K562 (cell line): ENCODE data around the gene RRAS. TPM values are rescaled to one million over a fixed set of nuclear protein-coding genes. Genes with fewer than 3 reads are reported as not detected.
A peak's percentile ranks its signal among the peaks of the same experiment; 100 is the strongest.

Experiments used
- ATF1 ChIP-seq, 2 experiments: fragments of 450-650 bp in 1 of 2; IDR thresholded peaks; 2 replicates each; pipeline ENCODE4 v1.6.1; 2016; ENCODE audit warnings: missing compliant biosample characterization in 1 of 2, missing genetic modification characterization in 1 of 2
- C11orf30 ChIP-seq: fragments of 450-650 bp; IDR thresholded peaks from 2 replicates; pipeline ENCODE4 v1.6.1; 2016; ENCODE audit warnings: low read depth, mild to moderate bottlenecking
- CCAR2 ChIP-seq: fragments of 200-400 bp; formaldehyde crosslinking; IDR thresholded peaks from 2 replicates; pipeline ENCODE4 v1.6.1; 2017; ENCODE audit warnings: mild to moderate bottlenecking, low read depth, low read length
- ESRRA ChIP-seq: fragments of 450-650 bp; IDR thresholded peaks from 2 replicates; pipeline ENCODE4 v1.6.1; 2014; ENCODE audit warnings: low read depth, mild to moderate bottlenecking, moderate library complexity, borderline replicate concordance
- ESRRB ChIP-seq: fragments of 250-450 bp; sonication (Bioruptor Pico); IDR thresholded peaks from 2 replicates; pipeline ENCODE4 v1.5.0; 2020; ENCODE audit warnings: mild to moderate bottlenecking, moderate library complexity, borderline replicate concordance
- ETV5 ChIP-seq: sonication (generic); formaldehyde crosslinking; IDR thresholded peaks from 2 replicates; pipeline ENCODE4 v1.4.0; 2020; ENCODE audit warnings: low read depth, mild to moderate bottlenecking, missing genetic modification reagents
- KLF13 ChIP-seq: fragments of 450-650 bp; IDR thresholded peaks from 2 replicates; pipeline ENCODE4 v1.6.1; 2016; ENCODE audit warnings: missing genetic modification characterization, low read depth, mild to moderate bottlenecking, missing compliant biosample characterization, moderate library complexity, borderline replicate concordance
- MECOM ChIP-seq: fragments of 250-450 bp; sonication (Bioruptor Pico); IDR thresholded peaks from 2 replicates; pipeline ENCODE4 v1.8.0; 2022; ENCODE audit warnings: inconsistent platforms
- MXI1 ChIP-seq: IDR thresholded peaks from 2 replicates; pipeline ENCODE4 v1.6.1; 2011; ENCODE audit warnings: low read depth, mild to moderate bottlenecking, improper control_type of control experiment, low read length
- NELFE ChIP-seq: IDR thresholded peaks from 2 replicates; pipeline ENCODE4 v1.6.1; 2011; ENCODE audit warnings: mild to moderate bottlenecking; ENCODE audit not compliant: insufficient read depth, insufficient read length
- NFRKB ChIP-seq: fragments of 450-650 bp; IDR thresholded peaks from 2 replicates; pipeline ENCODE4 v1.6.1; 2016; ENCODE audit warnings: low read depth
- PTRF ChIP-seq: fragments of 450-650 bp; IDR thresholded peaks from 2 replicates; pipeline ENCODE4 v1.6.1; 2016; ENCODE audit warnings: mild to moderate bottlenecking, missing genetic modification characterization, missing compliant biosample characterization
- RBM14 ChIP-seq: fragments of 200-400 bp; formaldehyde crosslinking; IDR thresholded peaks from 2 replicates; pipeline ENCODE4 v1.6.1; 2018; ENCODE audit warnings: low read depth, mild to moderate bottlenecking, low read length, moderate library complexity, borderline replicate concordance; ENCODE audit not compliant: insufficient read depth
- SOX6 ChIP-seq: fragments of 450-650 bp; IDR thresholded peaks from 2 replicates; pipeline ENCODE4 v1.6.1; 2014; ENCODE audit warnings: mild to moderate bottlenecking
- ZNF274 ChIP-seq: IDR thresholded peaks from 2 replicates; pipeline ENCODE4 v1.6.1; 2011; ENCODE audit warnings: low read depth, mild to moderate bottlenecking, low read length, moderate library complexity, borderline replicate concordance
- ZNF384 ChIP-seq: IDR thresholded peaks from 2 replicates; pipeline ENCODE4 v1.6.1; 2012; ENCODE audit warnings: low read depth, low read length, improper control_type of control experiment
- polyA plus RNA-seq, 8 experiments: library from polyadenylated mRNA; depleted of rRNA in 4 of 8; stranded (reverse) in 5 of 8; unstranded in 3 of 8; fragments of >200 nt; fragmentation: Nextera tagmentation in 2 of 8; fragmentation: Illumina TruSeq in 1 of 8; extraction: Ambion mirVana in 2 of 8; extraction: Trizol in 1 of 8; gene quantifications; 2 replicates each; pipeline versions ENCODE4 v1.2.1 to v1.2.3, GENCODE V29; 2011 to 2014; ENCODE audit warnings: inconsistent platforms in 1 of 8, missing spikeins in 1 of 8
- total RNA-seq, 7 experiments: library from RNA; depleted of rRNA in 6 of 7; stranded (reverse); fragments of >200 nt in 6 of 7; fragmentation: Illumina TruSeq in 2 of 7; extraction: Trizol in 2 of 7; gene quantifications; 2 replicates each; pipeline versions ENCODE4 v1.2.1 to v1.2.3, GENCODE V29; 2011 to 2021; ENCODE audit warnings: low replicate concordance in 1 of 7
- TF ChIP-seq, protein P1 (sequence below), 3 experiments: fragments of 200-800 bp in 1 of 3; sonication (Bioruptor generic) in 1 of 3; sonication (generic) in 1 of 3; formaldehyde crosslinking in 1 of 3; IDR thresholded peaks; 2 replicates each; pipeline versions ENCODE4 v1.6.1 to v1.8.0; 2016 to 2022; ENCODE audit warnings: mild to moderate bottlenecking in 2 of 3, missing compliant biosample characterization in 2 of 3, missing genetic modification characterization in 2 of 3, missing genetic modification reagents in 1 of 3
- TF ChIP-seq, protein P2 (sequence below): fragments of 200-800 bp; sonication (Bioruptor generic); IDR thresholded peaks from 2 replicates; pipeline ENCODE4 v1.6.1; 2017; ENCODE audit warnings: missing genetic modification characterization, missing compliant biosample characterization
- TF ChIP-seq, protein P3 (sequence below): fragments of 450-650 bp; IDR thresholded peaks from 2 replicates; pipeline ENCODE4 v1.6.1; 2016
- TF ChIP-seq, protein P4 (sequence below): sonication (generic); formaldehyde crosslinking; IDR thresholded peaks from 2 replicates; pipeline ENCODE4 v1.8.0; 2022; ENCODE audit warnings: mild to moderate bottlenecking, missing genetic modification reagents

Gene RRAS
- total and polyA plus RNA-seq, 9 of the 15 experiments (the other 6 are each of a cell fraction or from before 2014, with no cell fraction given) = 0.70 to 17.3 (median 8.2) TPM

DNA sequence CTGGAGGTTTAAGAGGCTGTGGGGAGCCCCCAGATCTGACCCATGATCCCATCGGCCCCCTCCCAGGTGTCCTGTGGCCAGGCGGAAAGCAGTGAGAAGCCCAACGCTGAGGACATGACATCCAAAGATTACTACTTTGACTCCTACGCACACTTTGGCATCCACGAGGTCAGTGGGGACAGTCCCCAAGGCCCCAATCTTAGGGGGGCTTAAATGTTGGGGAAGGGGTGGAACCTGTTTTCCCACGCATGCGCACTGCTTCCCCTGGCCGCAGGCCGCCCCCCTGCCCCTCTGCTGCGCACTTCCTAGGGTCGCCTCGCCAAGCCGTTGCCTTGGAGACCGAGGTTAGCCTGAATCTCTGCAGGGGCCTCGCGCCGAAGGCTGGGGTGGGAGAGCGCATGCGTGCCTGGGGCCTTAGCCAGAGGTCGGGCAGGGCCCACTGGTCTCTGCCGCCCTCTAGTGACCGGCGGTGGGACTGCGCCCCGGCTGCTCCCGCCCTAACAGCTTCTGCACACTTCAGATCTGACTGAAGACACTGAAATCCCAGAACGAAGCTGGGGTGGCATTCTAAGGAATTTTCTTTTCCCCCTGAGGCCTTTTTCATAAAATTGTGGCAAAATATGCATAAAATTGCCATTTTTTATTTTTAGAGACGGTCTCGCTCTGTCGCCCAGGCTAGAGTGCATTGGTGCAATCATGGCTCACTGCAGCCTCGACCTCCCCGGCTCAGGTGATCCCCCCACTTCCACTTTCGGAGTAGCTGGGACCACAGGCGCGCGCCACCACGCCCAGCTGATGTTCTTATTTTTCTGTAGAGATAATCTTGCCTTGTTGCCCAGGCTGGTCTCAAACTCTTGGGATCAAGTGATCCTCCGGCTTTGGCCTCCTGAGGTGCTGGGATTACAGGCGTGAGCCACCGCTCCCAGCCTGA, 40.7 kb upstream of the RRAS start (continued):
- TF ChIP-seq NELFE (no peak), ZNF274 (no peak), KLF13 (tag) (no peak), SOX6 (no peak), ESRRA (peak; percentile 37; the same call in 1 of the 2 replicates), RBM14 (no peak), NFRKB (no peak), MECOM (CRISPR knock-in tag) (no peak), ZNF384 (no peak), ESRRB (CRISPR knock-in tag) (no peak), C11orf30 (no peak), MXI1 (no peak), CCAR2 (no peak), ATF1 (CRISPR knock-in tag; IDR thresholded peaks at IDR 0.05) (no peak), ATF1 (tag; IDR thresholded peaks at IDR 0.05) (0 out of 2 replicates have a peak, but pooled peaks have one; percentile 21), PTRF (no peak), ETV5 (CRISPR knock-in tag) (no peak)
- TF ChIP-seq, protein P1, sequence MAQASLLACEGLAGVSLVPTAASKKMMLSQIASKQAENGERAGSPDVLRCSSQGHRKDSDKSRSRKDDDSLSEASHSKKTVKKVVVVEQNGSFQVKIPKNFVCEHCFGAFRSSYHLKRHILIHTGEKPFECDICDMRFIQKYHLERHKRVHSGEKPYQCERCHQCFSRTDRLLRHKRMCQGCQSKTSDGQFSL (CRISPR knock-in tag; IDR thresholded peaks at IDR 0.05) = no peak
- TF ChIP-seq, protein P1 (tag; IDR thresholded peaks at IDR 0.05) = no peak
- TF ChIP-seq, protein P2, sequence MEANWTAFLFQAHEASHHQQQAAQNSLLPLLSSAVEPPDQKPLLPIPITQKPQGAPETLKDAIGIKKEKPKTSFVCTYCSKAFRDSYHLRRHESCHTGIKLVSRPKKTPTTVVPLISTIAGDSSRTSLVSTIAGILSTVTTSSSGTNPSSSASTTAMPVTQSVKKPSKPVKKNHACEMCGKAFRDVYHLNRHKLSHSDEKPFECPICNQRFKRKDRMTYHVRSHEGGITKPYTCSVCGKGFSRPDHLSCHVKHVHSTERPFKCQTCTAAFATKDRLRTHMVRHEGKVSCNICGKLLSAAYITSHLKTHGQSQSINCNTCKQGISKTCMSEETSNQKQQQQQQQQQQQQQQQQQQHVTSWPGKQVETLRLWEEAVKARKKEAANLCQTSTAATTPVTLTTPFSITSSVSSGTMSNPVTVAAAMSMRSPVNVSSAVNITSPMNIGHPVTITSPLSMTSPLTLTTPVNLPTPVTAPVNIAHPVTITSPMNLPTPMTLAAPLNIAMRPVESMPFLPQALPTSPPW (CRISPR knock-in tag) = peak; percentile 74
- TF ChIP-seq, protein P3, sequence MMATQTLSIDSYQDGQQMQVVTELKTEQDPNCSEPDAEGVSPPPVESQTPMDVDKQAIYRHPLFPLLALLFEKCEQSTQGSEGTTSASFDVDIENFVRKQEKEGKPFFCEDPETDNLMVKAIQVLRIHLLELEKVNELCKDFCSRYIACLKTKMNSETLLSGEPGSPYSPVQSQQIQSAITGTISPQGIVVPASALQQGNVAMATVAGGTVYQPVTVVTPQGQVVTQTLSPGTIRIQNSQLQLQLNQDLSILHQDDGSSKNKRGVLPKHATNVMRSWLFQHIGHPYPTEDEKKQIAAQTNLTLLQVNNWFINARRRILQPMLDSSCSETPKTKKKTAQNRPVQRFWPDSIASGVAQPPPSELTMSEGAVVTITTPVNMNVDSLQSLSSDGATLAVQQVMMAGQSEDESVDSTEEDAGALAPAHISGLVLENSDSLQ = no peak
- TF ChIP-seq, protein P4, sequence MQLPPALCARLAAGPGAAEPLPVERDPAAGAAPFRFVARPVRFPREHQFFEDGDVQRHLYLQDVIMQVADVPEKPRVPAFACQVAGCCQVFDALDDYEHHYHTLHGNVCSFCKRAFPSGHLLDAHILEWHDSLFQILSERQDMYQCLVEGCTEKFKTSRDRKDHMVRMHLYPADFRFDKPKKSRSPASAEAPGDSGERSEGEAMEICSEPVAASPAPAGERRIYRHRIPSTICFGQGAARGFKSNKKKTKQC (CRISPR knock-in tag) = no peak
